Karpas-422 (cell line): ENCODE results near the gene RAB11FIP4. TPM values are rescaled to one million over a fixed set of nuclear protein-coding genes. Genes with fewer than 3 reads are reported as not detected.

ENCODE experiments used
- DNase-seq: peaks from one replicate; pipeline ENCODE4 v3.0.0-alpha.2; 2015
- H2AFZ ChIP-seq: fragments of 200-600 bp; sonication (generic); 2 replicates; pipeline ENCODE4 v1.6.1; 2014; ENCODE audit warnings: antibody characterized with exemption, low read length, mixed read lengths
- H3K27ac ChIP-seq: fragments of 200-600 bp; sonication (generic); 2 replicates; pipeline ENCODE4 v1.5.1; 2014; ENCODE audit warnings: mild to moderate bottlenecking, low read length, moderate library complexity
- H3K27me3 ChIP-seq: fragments of 200-600 bp; sonication (generic); 2 replicates; pipeline ENCODE4 v1.6.1; 2014; ENCODE audit warnings: low read length, mixed read lengths
- H3K36me3 ChIP-seq: fragments of 200-600 bp; sonication (generic); 2 replicates; pipeline ENCODE4 v1.6.1; 2014; ENCODE audit warnings: low read length, mixed read lengths; ENCODE audit not compliant: insufficient read depth
- H3K4me1 ChIP-seq: fragments of 200-600 bp; sonication (generic); 2 replicates; pipeline ENCODE4 v1.6.1; 2014; ENCODE audit warnings: mild to moderate bottlenecking, low read length, mixed read lengths
- H3K4me2 ChIP-seq: fragments of 200-600 bp; sonication (generic); 2 replicates; pipeline ENCODE4 v1.6.1; 2014; ENCODE audit warnings: low read length, low read depth, mild to moderate bottlenecking; ENCODE audit not compliant: poor library complexity, severe bottlenecking
- H3K4me3 ChIP-seq: fragments of 200-600 bp; sonication (generic); 2 replicates; pipeline ENCODE4 v1.5.1; 2014; ENCODE audit warnings: mild to moderate bottlenecking, antibody characterized with exemption, low read length, mixed read lengths
- H3K79me2 ChIP-seq: fragments of 200-600 bp; sonication (generic); 2 replicates; pipeline ENCODE4 v1.6.1; 2014; ENCODE audit warnings: mild to moderate bottlenecking, low read length, mixed read lengths
- H3K9ac ChIP-seq: fragments of 200-600 bp; sonication (generic); 2 replicates; pipeline ENCODE4 v1.6.0; 2014; ENCODE audit warnings: low read length
- H3K9me2 ChIP-seq: fragments of 200-600 bp; sonication (generic), shearing (Covaris generic); replicated peaks from 2 replicates; pipeline ENCODE4 v1.6.0; 2014; ENCODE audit warnings: mild to moderate bottlenecking, low read length, moderate library complexity; ENCODE audit not compliant: insufficient read depth
- H3K9me3 ChIP-seq: fragments of 300-700, 200-600 bp; sonication (generic); 2 replicates; pipeline ENCODE4 v1.6.1; 2014; ENCODE audit warnings: low read length, mixed read lengths
- H4K20me1 ChIP-seq: fragments of 200-600 bp; sonication (generic); 2 replicates; pipeline ENCODE4 v1.6.1; 2014; ENCODE audit warnings: mild to moderate bottlenecking, antibody characterized with exemption, low read length, low read depth; ENCODE audit not compliant: insufficient read depth
- small RNA-seq: library from RNA; depleted of rRNA; stranded (forward); fragments of <200 nt; gene quantifications from one replicate; pipeline ENCODE3, GENCODE V24; 2014
- total RNA-seq: library from RNA; depleted of rRNA; stranded (reverse); fragments of >200 nt; shearing (Covaris generic); gene quantifications from 2 replicates; pipeline ENCODE4 v1.2.3, GENCODE V29; 2014; ENCODE audit warnings: low replicate concordance; rRNA removed

RAB11FIP4 gene
- total RNA-seq, 1 experiment from 2014 or later, result 3.6 TPM

GRCh38 chr17:31582151-31582907 is 190.9 kb downstream of the RAB11FIP4 start:
- no peak overlapping the region for H3K9ac ChIP-seq
- H3K79me2 ChIP-seq, result no peaks in the 10 kb centered on the region
- no peaks in the 10 kb centered on the region for H3K9me2 ChIP-seq
- no peaks in the 10 kb centered on the region for H3K36me3 ChIP-seq
- H2AFZ ChIP-seq, result no peak overlapping the region
- no peak overlapping the region for H3K4me3 ChIP-seq
- H3K27ac ChIP-seq, result no peak overlapping the region
- H3K9me3 ChIP-seq, result no peaks in the 10 kb centered on the region
- H3K27me3 ChIP-seq, result no peaks in the 10 kb centered on the region
- DNase-seq, result no peak
- no peak overlapping the region for H3K4me2 ChIP-seq
- no peaks in the 10 kb centered on the region for H3K4me1 ChIP-seq
- H4K20me1 ChIP-seq, result no peaks in the 10 kb centered on the region

- Histone ChIP-seq H3K4me1 (no peaks in the 10 kb centered on the region), H3K9me3 (no peaks in the 10 kb centered on the region), H3K27ac (no peak overlapping the region), H3K27me3 (no peaks in the 10 kb centered on the region), H3K4me3 (no peak overlapping the region), H4K20me1 (no peaks in the 10 kb centered on the region), H3K36me3 (no peaks in the 10 kb centered on the region), H2AFZ (no peak overlapping the region), H3K4me2 (no peak overlapping the region), H3K9me2 (no peaks in the 10 kb centered on the region), H3K9ac (no peak overlapping the region), H3K79me2 (no peaks in the 10 kb centered on the region)
- DNase-seq, result no peak
Measured at GRCh38 chr17:31583772-31584356, 192.4 kb downstream of the RAB11FIP4 start.

GRCh38 chr17:31584438-31585279 is 193.2 kb downstream of the RAB11FIP4 start:
- Histone ChIP-seq H3K9ac (no peak overlapping the region), H4K20me1 (no peaks in the 10 kb centered on the region), H3K9me2 (no peaks in the 10 kb centered on the region), H3K4me1 (no peaks in the 10 kb centered on the region), H3K27me3 (no peaks in the 10 kb centered on the region), H3K36me3 (no peaks in the 10 kb centered on the region), H3K4me2 (no peak overlapping the region), H3K27ac (no peak overlapping the region), H3K79me2 (no peaks in the 10 kb centered on the region), H2AFZ (no peak overlapping the region), H3K4me3 (no peak overlapping the region), H3K9me3 (no peaks in the 10 kb centered on the region)
- no peak for DNase-seq

GRCh38 chr17:31585280-31585630 is 193.8 kb downstream of the RAB11FIP4 start:
- H3K9me2 ChIP-seq, result no peaks in the 10 kb centered on the region
- no peaks in the 10 kb centered on the region for H3K4me1 ChIP-seq
- H3K27me3 ChIP-seq, result no peaks in the 10 kb centered on the region
- H3K27ac ChIP-seq, result no peak overlapping the region
- H3K9ac ChIP-seq, result no peak overlapping the region
- H3K4me3 ChIP-seq, result no peak overlapping the region
- H3K36me3 ChIP-seq, result no peaks in the 10 kb centered on the region
- no peak overlapping the region for H2AFZ ChIP-seq
- H3K9me3 ChIP-seq, result no peaks in the 10 kb centered on the region
- no peak for DNase-seq
- H4K20me1 ChIP-seq, result no peaks in the 10 kb centered on the region
- no peak overlapping the region for H3K4me2 ChIP-seq
- no peaks in the 10 kb centered on the region for H3K79me2 ChIP-seq

GRCh38 chr17:31586946-31587345 is 195.5 kb downstream of the RAB11FIP4 start:
- Histone ChIP-seq H2AFZ (no peak overlapping the region), H3K4me1 (no peaks in the 10 kb centered on the region), H3K79me2 (no peaks in the 10 kb centered on the region), H3K36me3 (no peaks in the 10 kb centered on the region), H3K9me2 (no peaks in the 10 kb centered on the region), H3K27me3 (no peaks in the 10 kb centered on the region), H3K9me3 (no peaks in the 10 kb centered on the region), H3K27ac (no peak overlapping the region), H3K9ac (no peak overlapping the region), H3K4me2 (no peak overlapping the region), H4K20me1 (no peaks in the 10 kb centered on the region), H3K4me3 (no peak overlapping the region)
- no peak for DNase-seq

GRCh38 chr17:31587462-31587861 is 196.0 kb downstream of the RAB11FIP4 start:
- H3K27ac ChIP-seq, result no peak overlapping the region

More at GRCh38 chr17:31587462-31587861, 196.0 kb downstream of the RAB11FIP4 start:
- Histone ChIP-seq H3K79me2 (no peaks in the 10 kb centered on the region), H3K27me3 (no peaks in the 10 kb centered on the region), H3K9me3 (no peaks in the 10 kb centered on the region), H3K9me2 (no peaks in the 10 kb centered on the region), H3K9ac (no peak overlapping the region), H2AFZ (no peak overlapping the region), H3K4me2 (no peak overlapping the region), H4K20me1 (no peaks in the 10 kb centered on the region), H3K4me1 (no peaks in the 10 kb centered on the region), H3K4me3 (no peak overlapping the region), H3K36me3 (no peaks in the 10 kb centered on the region)
- no peak for DNase-seq

Small RNAs within 50 kb of the gene (small RNA-seq; reads per million reads assigned to genes)
- not detected for gene MIR193A
- not detected for gene MIR4725
- not detected for gene RN7SL45P
- gene RN7SL79P, result not detected
- gene RNU6ATAC7P, result not detected

Other genes with a start within 250 kb of the RAB11FIP4 start
- gene OMG, start 94.4 kb upstream of the RAB11FIP4 start, total RNA-seq, result 0.11 TPM in 1 of 2 replicates, not detected in the other
- 0.76 and 5.0 TPM in 2 replicates for gene EVI2B, start 77.6 kb upstream of the RAB11FIP4 start, total RNA-seq
- not detected in 2 replicates for gene EVI2A, start 70.1 kb upstream of the RAB11FIP4 start, total RNA-seq